ENCODE data around the gene ASAH2. TPM values are rescaled to one million over a fixed set of nuclear protein-coding genes. Genes with fewer than 3 reads are reported as not detected.

Gene ASAH2
- total and polyA plus RNA-seq, 2 of the 8 experiments (the other 6 are each of a cell fraction or from before 2014, with no cell fraction given): 1.2 to 3.1 TPM

GRCh38 chr10:50280049-50280841 is 28.9 kb upstream of the ASAH2 start:
- no peak overlapping the region for H4K91ac ChIP-seq (replicated peaks; ENCODE audit: insufficient read length, low read length)
- H3K79me1 ChIP-seq (ENCODE audit: low read depth, low read length): no peaks in the 10 kb centered on the region
- H2BK5ac ChIP-seq (ENCODE audit: low read depth, low read length): no peak overlapping the region
- H2BK15ac ChIP-seq (ENCODE audit: low read length): no peak overlapping the region
- H3K4ac ChIP-seq (replicated peaks; ENCODE audit: insufficient read length, low read depth, low read length): no peak overlapping the region
- no peaks in the 10 kb centered on the region for H3K27me3 ChIP-seq (replicated peaks in 1 of 4; ENCODE audit: control insufficient read depth in 3 of 4, extremely low read depth in 1 of 4, insufficient read depth in 3 of 4, low read length in 3 of 4)
- ChIA-PET CTCF (ENCODE audit: partially characterized antibody) (interaction anchor here (1.0 to 1.5 kb wide), 3 partner anchors 9 to 127 kb away, joined by 3 to 4 read pairs (median 3); no protein-coding TSS in a partner anchor), POLR2A (ENCODE audit: partially characterized antibody) (no interaction called here)
- H2BK120ac ChIP-seq (replicated peaks; ENCODE audit: low read depth, low read length): no peak overlapping the region
- H3K9ac ChIP-seq (replicated peaks in 1 of 4; ENCODE audit: extremely low read depth in 1 of 4, low read depth in 3 of 4, low read length in 3 of 4): no peak overlapping the region
- H3K23ac ChIP-seq (ENCODE audit: insufficient read length): no peak overlapping the region
- no peak overlapping the region for H4K8ac ChIP-seq (ENCODE audit: extremely low read depth, insufficient read depth, low read length)
- no peaks in the 10 kb centered on the region for H4K20me1 ChIP-seq (replicated peaks in 1 of 2; ENCODE audit: control insufficient read depth in 1 of 2, insufficient read depth in 2 of 2, low read length in 2 of 2)
- no peaks in the 10 kb centered on the region for H3K36me3 ChIP-seq (ENCODE audit: control insufficient read depth in 2 of 4, insufficient read depth in 4 of 4, low read length in 3 of 4)
- H3K4me3 ChIP-seq (ENCODE audit: extremely low read depth in 1 of 4, insufficient read depth in 2 of 4, low read depth in 3 of 4, low read length in 4 of 4): no peak overlapping the region
- H3K56ac ChIP-seq (replicated peaks; ENCODE audit: insufficient read length, low read depth, low read length): no peak overlapping the region
- FAIRE-seq: no peak
- H3K9me3 ChIP-seq (ENCODE audit: insufficient read depth in 2 of 2, low read depth in 1 of 2, low read length in 1 of 2): no peaks in the 10 kb centered on the region
- H4K5ac ChIP-seq (ENCODE audit: insufficient read length, low read depth, low read length): no peak overlapping the region
- no peak overlapping the region for H3K27ac ChIP-seq (ENCODE audit: low read depth, low read length)
- H3K23me2 ChIP-seq (ENCODE audit: low read depth, low read length): no peaks in the 10 kb centered on the region
- 90% methylated on average over 5 of the region's 5 CpGs; no CpG with 5 or more reads in 1 of the 2 experiments for WGBS, 2 experiments (ENCODE audit: extremely low coverage in 1 of 2, insufficient coverage in 1 of 2, insufficient read length in 1 of 2, insufficient replicate concordance in 2 of 2, low coverage in 1 of 2, low lambda C conversion rate in 2 of 2, missing lambda C conversion rate in 1 of 2)
- H2AK5ac ChIP-seq (ENCODE audit: low read depth, low read length): no peak overlapping the region
- H2AFZ ChIP-seq (ENCODE audit: low read length): no peak overlapping the region; the same call in 1 of the 2 replicates
- H3K14ac ChIP-seq (ENCODE audit: insufficient read length): no peak overlapping the region
- DNase-seq (ENCODE audit: low read depth in 1 of 2, low spot score in 2 of 2): no peak
- no peaks in the 10 kb centered on the region for H3K79me2 ChIP-seq (ENCODE audit: control insufficient read depth in 1 of 2, insufficient read depth in 2 of 2, low read length in 2 of 2)
- H2BK20ac ChIP-seq (ENCODE audit: low read length): no peak overlapping the region
- H3K18ac ChIP-seq (ENCODE audit: extremely low read depth, low read length): no peak overlapping the region
- no peak overlapping the region for H2BK12ac ChIP-seq (ENCODE audit: low read depth, low read length)
- no peak overlapping the region for H3K4me2 ChIP-seq (ENCODE audit: insufficient read depth in 1 of 2, low read depth in 2 of 2, low read length in 2 of 2)
- no peaks in the 10 kb centered on the region for H3K4me1 ChIP-seq (replicated peaks in 1 of 4; ENCODE audit: control insufficient read depth in 3 of 4, insufficient read depth in 4 of 4, low read length in 3 of 4)
- no peak for TF ChIP-seq RFX5 (IDR thresholded peaks at IDR 0.05; ENCODE audit: borderline replicate concordance, low read depth, low read length)
- TF ChIP-seq CTCF (IDR thresholded peaks at IDR 0.05; ENCODE audit: control extremely low read depth in 1 of 3, insufficient read depth in 1 of 3, low read depth in 1 of 3, low read length in 3 of 3): no peak
- TF ChIP-seq SIX5 (IDR thresholded peaks at IDR 0.05; ENCODE audit: low read depth, low read length): no peak
- no peak for TF ChIP-seq SUZ12 (IDR thresholded peaks at IDR 0.05; ENCODE audit: low read length)
- TF ChIP-seq TCF12 (IDR thresholded peaks at IDR 0.05; ENCODE audit: low read depth, low read length): no peak
- no peak for TF ChIP-seq SIRT6 (IDR thresholded peaks at IDR 0.05; ENCODE audit: low read length)
- no peak for TF ChIP-seq ZNF274 (IDR thresholded peaks at IDR 0.05; ENCODE audit: borderline replicate concordance, extremely low read depth, low read length)
- no peak for TF ChIP-seq SP2 (IDR thresholded peaks at IDR 0.05; ENCODE audit: low read length)
- no peak for TF ChIP-seq CTBP2 (IDR thresholded peaks at IDR 0.05; ENCODE audit: borderline replicate concordance, insufficient read depth, insufficient read length, low read length)
- TF ChIP-seq EP300 (IDR thresholded peaks at IDR 0.05; ENCODE audit: borderline replicate concordance in 1 of 2, low read depth in 2 of 2, low read length in 2 of 2): no peak
